ENCODE data around the gene IGLL5.

DNA sequence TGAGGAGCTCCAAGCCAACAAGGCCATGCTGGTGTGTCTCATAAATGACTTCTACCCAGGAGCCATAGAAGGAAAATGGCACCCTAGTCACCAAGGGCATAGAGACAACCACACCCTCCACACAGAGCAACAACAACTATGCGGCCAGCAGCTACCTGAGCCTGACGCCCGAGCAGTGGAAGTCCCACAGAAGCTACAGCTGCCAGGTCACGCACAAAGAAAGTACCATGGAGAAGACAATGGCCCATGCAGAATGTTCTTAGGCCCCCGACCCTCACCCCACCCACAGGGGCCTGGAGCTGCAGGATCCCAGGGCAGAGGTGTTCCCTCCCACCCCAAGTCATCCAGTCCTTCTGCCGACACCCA lies 28.0 kb downstream of the IGLL5 start:
- TF ChIP-seq, protein P1, sequence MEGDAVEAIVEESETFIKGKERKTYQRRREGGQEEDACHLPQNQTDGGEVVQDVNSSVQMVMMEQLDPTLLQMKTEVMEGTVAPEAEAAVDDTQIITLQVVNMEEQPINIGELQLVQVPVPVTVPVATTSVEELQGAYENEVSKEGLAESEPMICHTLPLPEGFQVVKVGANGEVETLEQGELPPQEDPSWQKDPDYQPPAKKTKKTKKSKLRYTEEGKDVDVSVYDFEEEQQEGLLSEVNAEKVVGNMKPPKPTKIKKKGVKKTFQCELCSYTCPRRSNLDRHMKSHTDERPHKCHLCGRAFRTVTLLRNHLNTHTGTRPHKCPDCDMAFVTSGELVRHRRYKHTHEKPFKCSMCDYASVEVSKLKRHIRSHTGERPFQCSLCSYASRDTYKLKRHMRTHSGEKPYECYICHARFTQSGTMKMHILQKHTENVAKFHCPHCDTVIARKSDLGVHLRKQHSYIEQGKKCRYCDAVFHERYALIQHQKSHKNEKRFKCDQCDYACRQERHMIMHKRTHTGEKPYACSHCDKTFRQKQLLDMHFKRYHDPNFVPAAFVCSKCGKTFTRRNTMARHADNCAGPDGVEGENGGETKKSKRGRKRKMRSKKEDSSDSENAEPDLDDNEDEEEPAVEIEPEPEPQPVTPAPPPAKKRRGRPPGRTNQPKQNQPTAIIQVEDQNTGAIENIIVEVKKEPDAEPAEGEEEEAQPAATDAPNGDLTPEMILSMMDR (IDR thresholded peaks at IDR 0.05), result no peak
- TF ChIP-seq POLR2A (IDR thresholded peaks at IDR 0.05), result no peak
